HG03196 (cell line): ENCODE measurements around the gene BMP8B.
A peak's percentile ranks its signal among the peaks of the same experiment; 100 is the strongest.
"Not testable (repeated sequence)": the region's sequence is repeated elsewhere in the genome, so short reads cannot be mapped to it uniquely, and the experiment has no call there.

ENCODE experiments used
- ATAC-seq: cut with Tn5 transposase; IDR thresholded peaks from one replicate; pipeline ENCODE4 v1.9.1; 2021; ENCODE audit not compliant: unreplicated experiment

BMP8B gene

GRCh38 chr1:39788758-39789570, at the start of gene BMP8B:
BMP8B (minus strand) TSS chr1:39788865; CDS start chr1:39788485, 380 bp downstream.
- ATAC-seq = peak; percentile 49

GRCh38 chr1:39836595-39837110, 48.0 kb upstream of the BMP8B start:
- no peak for ATAC-seq

- ATAC-seq = no peak
These were observed 47.4 kb upstream of the BMP8B start for GRCh38 chr1:39835935-39836594.

GRCh38 chr1:39835110-39835509, 46.4 kb upstream of the BMP8B start:
- no peak for ATAC-seq

GRCh38 chr1:39833621-39834385, 45.1 kb upstream of the BMP8B start:
- ATAC-seq = no peak

- no peak for ATAC-seq
These were observed 44.5 kb upstream of the BMP8B start for GRCh38 chr1:39833121-39833520.

GRCh38 chr1:39832294-39832693, 43.6 kb upstream of the BMP8B start:
- no peak for ATAC-seq

GRCh38 chr1:39829791-39830533, 41.3 kb upstream of the BMP8B start:
- no peak for ATAC-seq

- ATAC-seq = no peak
These were observed 40.1 kb upstream of the BMP8B start for GRCh38 chr1:39828734-39829133.

GRCh38 chr1:39828255-39828654, 39.6 kb upstream of the BMP8B start:
- not testable (repeated sequence) for ATAC-seq

- no peak for ATAC-seq
These were observed 38.5 kb upstream of the BMP8B start for GRCh38 chr1:39827201-39827600.

GRCh38 chr1:39826583-39826982, 37.9 kb upstream of the BMP8B start:
- ATAC-seq = no peak

- ATAC-seq = no peak
These were observed 36.8 kb upstream of the BMP8B start for GRCh38 chr1:39825432-39825941.

- ATAC-seq = not testable (repeated sequence)
These were observed 34.8 kb upstream of the BMP8B start for GRCh38 chr1:39823450-39823849.

- no peak for ATAC-seq
These were observed 33.5 kb upstream of the BMP8B start for GRCh38 chr1:39822146-39822545.

- no peak for ATAC-seq
These were observed 30.6 kb upstream of the BMP8B start for GRCh38 chr1:39819091-39819812.

- no peak for ATAC-seq
These were observed 29.8 kb upstream of the BMP8B start for GRCh38 chr1:39818482-39818881.

GRCh38 chr1:39817091-39817932, 28.6 kb upstream of the BMP8B start:
- ATAC-seq = peak; percentile 66
